ENCODE results near the gene CMIP.

- TF ChIP-seq SP1 (IDR thresholded peaks at IDR 0.05), result no peak
- TF ChIP-seq ELF4 (IDR thresholded peaks at IDR 0.05), result no peak
- no peak for TF ChIP-seq BHLHE40 (IDR thresholded peaks at IDR 0.05; ENCODE audit: borderline replicate concordance)
These were observed 12.9 kb downstream of the CMIP start for GRCh38 chr16:81457326-81458133.
